Spleen (tissue), 11 donors: ENCODE data around the gene AKNAD1. TPM values are rescaled to one million over a fixed set of nuclear protein-coding genes. Genes with fewer than 3 reads are reported as not detected.

Experiments
- DNase-seq: peaks from one replicate; pipeline ENCODE4 v3.0.0-alpha.2; 2020
- H3K27ac ChIP-seq, 8 donors: fragments of 200-600 bp; sonication (generic) in 7 of 8; 1 replicate in 4 of 8; 2 replicates in 4 of 8; pipeline versions ENCODE4 v1.5.0 to v1.8.0; 2016 to 2021; ENCODE audit warnings: inconsistent platforms in 4 of 8, mild to moderate bottlenecking in 4 of 8, moderate library complexity in 1 of 8
- H3K27me3 ChIP-seq, 7 donors: fragments of 200-600 bp; sonication (generic) in 6 of 7; replicated peaks in 1 of 7; 1 replicate in 4 of 7; 2 replicates in 3 of 7; pipeline versions ENCODE4 v1.5.0 to v1.8.0; 2016 to 2021; ENCODE audit warnings: inconsistent platforms in 3 of 7, mild to moderate bottlenecking in 1 of 7
- H3K36me3 ChIP-seq, 6 donors: fragments of 200-600 bp; sonication (generic) in 5 of 6; 1 replicate in 4 of 6; 2 replicates in 2 of 6; pipeline versions ENCODE4 v1.5.0 to v1.8.0; 2016 to 2021; ENCODE audit warnings: inconsistent platforms in 2 of 6
- H3K4me1 ChIP-seq, 6 donors: fragments of 200-600 bp; sonication (generic) in 5 of 6; 1 replicate in 3 of 6; 2 replicates in 3 of 6; pipeline versions ENCODE4 v1.5.0 to v1.8.0; 2016 to 2021; ENCODE audit warnings: inconsistent platforms in 3 of 6
- H3K4me3 ChIP-seq, 8 donors: fragments of 200-600 bp; sonication (generic) in 7 of 8; 1 replicate in 4 of 8; 2 replicates in 4 of 8; pipeline versions ENCODE4 v1.5.0 to v1.8.0; 2016 to 2021; ENCODE audit warnings: inconsistent platforms in 4 of 8, mild to moderate bottlenecking in 4 of 8, moderate library complexity in 2 of 8
- H3K9me3 ChIP-seq, 8 donors: fragments of 200-600 bp; sonication (generic) in 7 of 8; 1 replicate in 4 of 8; 2 replicates in 4 of 8; pipeline versions ENCODE4 v1.5.0 to v1.8.0; 2016 to 2021; ENCODE audit warnings: inconsistent platforms in 4 of 8
- CTCF ChIP-seq, 11 experiments: fragments of 200-600 bp in 7 of 11; fragments of 450-650 bp in 4 of 11; sonication (generic) in 4 of 11; IDR thresholded peaks in 8 of 11; conservative IDR thresholded peaks in 3 of 11; 1 replicate in 7 of 11; 2 replicates in 4 of 11; pipeline versions ENCODE4 v1.4.0 to v1.8.0; 2016 to 2021; ENCODE audit warnings: antibody characterized with exemption in 11 of 11, inconsistent platforms in 4 of 11, mild to moderate bottlenecking in 1 of 11
- POLR2A ChIP-seq, 3 donors: fragments of 450-650 bp; IDR thresholded peaks; one replicate each; pipeline ENCODE4 v1.5.1; 2017; ENCODE audit warnings: antibody characterized with exemption in 3 of 3, mild to moderate bottlenecking in 1 of 3
- POLR2AphosphoS5 ChIP-seq, 3 donors: sonication (generic); formaldehyde crosslinking; IDR thresholded peaks; one replicate each; pipeline ENCODE4 v1.5.1; 2017; ENCODE audit warnings: antibody characterized with exemption in 3 of 3
- WGBS, 5 donors: extraction: QIAGEN DNeasy Blood & Tissue Kit in 3 of 5; methylation state at CpG; one replicate each; pipeline versions ENCODE4 v1.1.5 to v1.1.7; 2013 to 2018; 5-methylcytosine and 5-hydroxymethylcytosine counted together
- intact Hi-C: fragments of 100-400 bp; cut with DNase I; formaldehyde crosslinking; loops from one replicate; pipeline ENCODE4 v1.15.0; 2023; ENCODE audit warnings: low total_unique reads
- polyA plus RNA-seq, 3 donors: library from polyadenylated mRNA; stranded (reverse); fragments of 200-250 nt; gene quantifications; one replicate each; pipeline ENCODE4 v1.2.1, GENCODE V29; 2013
- total RNA-seq, 7 donors: library from RNA; depleted of rRNA in 3 of 7; stranded (reverse); fragments of >200 nt in 3 of 7; fragmentation: NEBNext Ultra II Directional in 4 of 7; extraction: Animal tissue kit (Norgen Biotek cat#: 25700) in 4 of 7; gene quantifications; one replicate each; pipeline versions ENCODE4 v1.1.0 to v1.2.1, GENCODE V29; 2016 to 2021
- donor health status: healthy with polysubstance abuse.
- donor health status: DM: no; HTN: no; CAD: no; lungs with moderate emphysema.
- donor health status: DM: no; HTN: no; CAD: no.
- donor health status: Bipolar disorder and iron deficiency.
- donor health status: healthy.
- donor health status: DM: no; HTN: no; CAD: no.
- donor health status: DM: yes; HTN: yes; CAD: no.

Gene AKNAD1
- total and polyA plus RNA-seq, 10 donors: 0.03 to 0.11 TPM; not detected in 8

DNA sequence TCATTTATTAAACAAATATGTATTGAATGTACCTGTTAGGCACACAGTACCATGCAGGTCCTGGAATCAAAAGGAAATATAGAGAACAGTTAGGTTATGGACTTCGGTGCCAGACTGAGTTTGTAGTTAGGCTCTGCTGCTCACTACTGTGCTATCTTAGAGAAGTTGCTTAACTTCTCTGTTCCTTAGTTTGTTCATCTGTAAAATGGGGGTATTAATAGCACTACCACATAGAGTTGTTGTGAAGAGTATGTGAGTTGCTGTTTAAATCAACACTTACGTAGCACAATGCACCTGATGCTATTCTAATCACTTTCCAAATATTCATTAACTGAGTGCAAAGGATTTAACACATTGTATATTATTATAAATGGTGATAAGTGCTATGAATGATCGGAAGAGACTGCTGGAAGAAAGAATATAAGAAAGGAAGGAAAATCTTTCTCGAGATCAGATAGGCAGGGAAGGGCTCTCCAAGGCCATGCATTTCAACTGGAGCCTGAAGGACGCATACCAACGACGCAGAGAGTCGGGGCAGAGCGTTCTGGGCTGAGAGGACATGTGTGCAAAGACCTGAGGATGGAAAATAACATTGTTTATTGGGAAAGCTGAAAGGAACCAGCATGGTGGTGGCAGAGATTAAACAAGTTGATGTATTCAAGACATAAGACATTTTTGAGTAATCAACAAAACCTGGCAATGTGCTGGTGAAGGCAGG, 3.5 kb upstream of the AKNAD1 start:
- Histone ChIP-seq H3K4me3 (no peak overlapping the region), H3K4me1 (peaks cover 0 to 17% (median 5%) of the 10 kb centered on the region in 6 donors), H3K36me3 (no peaks in the 10 kb centered on the region), H3K9me3 (no peaks in the 10 kb centered on the region), H3K27ac (no peak overlapping the region), H3K27me3 (peaks cover 0 to 6% (median 0%) of the 10 kb centered on the region in 7 donors)
- WGBS, 5 donors: 79 to 90% (median 86%) methylated on average over 9 of the region's 9 CpGs
- intact Hi-C loops: no loop called here
- DNase-seq: no peak
- TF ChIP-seq CTCF (IDR thresholded peaks at IDR 0.05 in 8 of 11, conservative IDR thresholded peaks at IDR 0.05 in 3 of 11) (no peak), POLR2A (IDR thresholded peaks at IDR 0.05) (no peak), POLR2AphosphoS5 (IDR thresholded peaks at IDR 0.05) (no peak)

GRCh38 chr1:108858230-108858950, 1.5 kb upstream of the AKNAD1 start:
- H3K36me3 ChIP-seq: no peaks in the 10 kb centered on the region
- no peak for TF ChIP-seq CTCF (IDR thresholded peaks at IDR 0.05 in 8 of 11, conservative IDR thresholded peaks at IDR 0.05 in 3 of 11)
- intact Hi-C loops: no loop called here
- peaks cover 0 to 17% (median 5%) of the 10 kb centered on the region in 6 donors for H3K4me1 ChIP-seq
- no peak for DNase-seq
- H3K27me3 ChIP-seq: peaks cover 0 to 23% (median 0%) of the 10 kb centered on the region in 7 donors
- WGBS, 5 donors: 62 to 72% (median 69%) methylated on average over 6 of the region's 6 CpGs
- no peak overlapping the region for H3K4me3 ChIP-seq
- H3K9me3 ChIP-seq: no peaks in the 10 kb centered on the region
- no peak overlapping the region for H3K27ac ChIP-seq

GRCh38 chr1:108854221-108855019, 2.5 kb downstream of the AKNAD1 start:
- Histone ChIP-seq H3K4me1 (peaks cover 0 to 21% (median 6%) of the 10 kb centered on the region in 6 donors), H3K9me3 (no peaks in the 10 kb centered on the region), H3K27me3 (peaks cover 0 to 19% (median 0%) of the 10 kb centered on the region in 7 donors), H3K27ac (no peak overlapping the region), H3K4me3 (no peak overlapping the region), H3K36me3 (no peaks in the 10 kb centered on the region)
- DNase-seq: no peak
- TF ChIP-seq POLR2A (IDR thresholded peaks at IDR 0.05) (no peak), CTCF (IDR thresholded peaks at IDR 0.05 in 8 of 11, conservative IDR thresholded peaks at IDR 0.05 in 3 of 11) (no peak), POLR2AphosphoS5 (IDR thresholded peaks at IDR 0.05) (no peak)
- intact Hi-C loops: no loop called here
- WGBS, 5 donors: 58 to 76% (median 65%) methylated on average over 3 of the region's 3 CpGs
